NCI-H2196 (cell line): ENCODE results near the gene TEC.
A peak's percentile ranks its signal among the peaks of the same experiment; 100 is the strongest.

Experiments
- DNase-seq: peaks from one replicate; lab custom pipeline; 2025; ENCODE audit not compliant: unreplicated experiment; lab: John Stamatoyannopoulos, UW

TEC gene

GRCh38 chr4:48270523-48270897 lies 872 bp upstream of the TEC start:
- DNase-seq, result no peak

GRCh38 chr4:48269861-48270522 lies 354 bp upstream of the TEC start:
- peak; percentile 94 for DNase-seq

- no peak for DNase-seq
Measured at GRCh38 chr4:48267574-48267973, 2.1 kb downstream of the TEC start.

- no peak for DNase-seq
Measured at GRCh38 chr4:48266781-48267180, 2.9 kb downstream of the TEC start.

GRCh38 chr4:48262926-48263325 lies 6.7 kb downstream of the TEC start:
- no peak for DNase-seq

- no peak for DNase-seq
Measured at GRCh38 chr4:48262484-48262883, 7.2 kb downstream of the TEC start.

GRCh38 chr4:48261281-48261680 lies 8.4 kb downstream of the TEC start:
- no peak for DNase-seq

- no peak for DNase-seq
Measured at GRCh38 chr4:48259748-48260147, 9.9 kb downstream of the TEC start.

- no peak for DNase-seq
Measured at GRCh38 chr4:48258845-48259397, 10.7 kb downstream of the TEC start.

GRCh38 chr4:48255959-48256342 lies 13.7 kb downstream of the TEC start:
- DNase-seq, result no peak

- DNase-seq, result peak; percentile 67
Measured at GRCh38 chr4:48255072-48255958, 14.3 kb downstream of the TEC start.

GRCh38 chr4:48254381-48255071 lies 15.1 kb downstream of the TEC start:
- peak; percentile 87 for DNase-seq

GRCh38 chr4:48252313-48252712 lies 17.3 kb downstream of the TEC start:
- DNase-seq, result no peak

- no peak for DNase-seq
Measured at GRCh38 chr4:48250980-48251379, 18.7 kb downstream of the TEC start.

GRCh38 chr4:48250343-48250742 lies 19.3 kb downstream of the TEC start:
- no peak for DNase-seq

GRCh38 chr4:48249378-48249777 lies 20.3 kb downstream of the TEC start:
- DNase-seq, result no peak

- no peak for DNase-seq
Measured at GRCh38 chr4:48248559-48248953, 21.1 kb downstream of the TEC start.

GRCh38 chr4:48247878-48248558 lies 21.6 kb downstream of the TEC start:
- DNase-seq, result no peak

GRCh38 chr4:48247142-48247877 lies 22.3 kb downstream of the TEC start:
- DNase-seq, result no peak

- DNase-seq, result no peak
Measured at GRCh38 chr4:48244665-48245064, 25.0 kb downstream of the TEC start.
